IPS-20b (cell line): ENCODE measurements around the gene ZNF816.
"Not testable (repeated sequence)": the region's sequence is repeated elsewhere in the genome, so short reads cannot be mapped to it uniquely, and the experiment has no call there.

Experiments used
- H3K27ac ChIP-seq: one replicate; pipeline ENCODE4 v1.5.1; 2013; ENCODE audit warnings: low read length
- H3K27me3 ChIP-seq: 2 replicates; pipeline ENCODE4 v1.6.1; 2013; ENCODE audit warnings: mild to moderate bottlenecking, low read length, inconsistent platforms; ENCODE audit not compliant: insufficient read depth
- H3K36me3 ChIP-seq: 2 replicates; pipeline ENCODE4 v1.6.1; 2013; ENCODE audit warnings: low read depth, mild to moderate bottlenecking, inconsistent platforms, low read length, moderate library complexity; ENCODE audit not compliant: insufficient read depth
- H3K4me1 ChIP-seq: 2 replicates; pipeline ENCODE4 v1.6.1; 2013; ENCODE audit warnings: mild to moderate bottlenecking, control low read depth, inconsistent platforms, low read length, moderate library complexity; ENCODE audit not compliant: insufficient read depth
- H3K4me3 ChIP-seq: 2 replicates; pipeline ENCODE4 v1.5.1; 2013; ENCODE audit warnings: mild to moderate bottlenecking, low read length, inconsistent platforms
- H3K9ac ChIP-seq: 2 replicates; pipeline ENCODE4 v1.6.1; 2013; ENCODE audit warnings: low read depth, mild to moderate bottlenecking, inconsistent platforms, low read length, moderate library complexity
- H3K9me3 ChIP-seq: 2 replicates; pipeline ENCODE4 v1.6.1; 2013; ENCODE audit warnings: mild to moderate bottlenecking, low read depth, low read length, inconsistent platforms; ENCODE audit not compliant: insufficient read depth

ZNF816 gene

DNA sequence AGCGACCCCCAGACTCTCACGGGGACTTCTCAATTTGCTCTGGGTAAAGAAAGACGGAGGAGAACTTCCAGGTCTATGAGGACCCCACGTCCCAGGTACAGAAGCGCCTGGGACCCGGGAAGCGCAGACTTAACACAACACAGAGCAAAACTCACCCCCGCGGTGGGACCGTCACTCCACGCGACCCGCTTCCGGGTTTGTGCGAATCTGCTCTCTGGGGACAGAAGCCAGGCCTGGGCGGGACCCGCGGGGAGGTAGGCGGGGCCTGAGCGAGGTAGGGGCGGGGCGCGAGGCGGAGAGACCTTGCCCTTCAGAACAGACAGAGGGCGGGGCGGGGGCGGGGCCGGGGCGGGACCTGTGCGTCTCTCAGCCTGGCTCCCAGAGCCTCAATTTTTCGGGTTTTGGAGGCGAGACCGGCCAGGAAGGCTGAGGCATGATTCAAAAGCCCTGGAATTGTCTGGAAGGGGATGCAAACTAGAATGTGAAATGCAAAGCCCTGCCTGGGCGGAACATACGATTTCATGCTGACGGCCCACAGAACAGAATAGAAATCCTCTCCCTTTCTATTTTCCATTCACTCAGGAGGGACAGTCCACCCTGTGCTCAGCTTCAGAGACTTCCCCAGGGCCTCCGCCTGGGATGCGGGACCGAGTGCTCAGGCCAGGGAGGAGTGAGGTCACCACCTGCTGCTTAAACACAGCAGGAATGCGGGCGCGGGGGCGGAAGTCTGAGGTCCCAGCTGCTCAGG, 20.1 kb downstream of the ZNF816 start:
- H3K27me3 ChIP-seq = no peaks in the 10 kb centered on the region
- no peaks in the 10 kb centered on the region for H3K9me3 ChIP-seq
- H3K36me3 ChIP-seq = no peaks in the 10 kb centered on the region
- H3K9ac ChIP-seq = peak overlapping the region; percentile 96
- H3K4me1 ChIP-seq = peaks cover 23% of the 10 kb centered on the region; the same call in 1 of the 2 replicates
- peak overlapping the region; percentile 56 for H3K27ac ChIP-seq
- H3K4me3 ChIP-seq = peak overlapping the region; percentile 99

- peak overlapping the region; percentile 96 for H3K9ac ChIP-seq
- no peak overlapping the region for H3K27ac ChIP-seq
- peak overlapping the region; percentile 99 for H3K4me3 ChIP-seq
- H3K27me3 ChIP-seq = no peaks in the 10 kb centered on the region
- 0 out of 2 replicates have a peak, but pooled peaks cover 3% of the 10 kb centered on the region for H3K36me3 ChIP-seq
- H3K9me3 ChIP-seq = no peaks in the 10 kb centered on the region
- H3K4me1 ChIP-seq = peaks cover 23% of the 10 kb centered on the region; the same call in 1 of the 2 replicates
Measured at GRCh38 chr19:52941941-52942385, 20.7 kb downstream of the ZNF816 start.

GRCh38 chr19:52941523-52941922, 21.2 kb downstream of the ZNF816 start:
- H3K9me3 ChIP-seq, H3K36me3 ChIP-seq, H3K27me3 ChIP-seq, H3K27ac ChIP-seq: not testable (repeated sequence)
- peak overlapping the region; percentile 96; the same call in 1 of the 2 replicates for H3K9ac ChIP-seq
- peak overlapping the region; percentile 99 for H3K4me3 ChIP-seq
- peaks cover 23% of the 10 kb centered on the region; the same call in 1 of the 2 replicates for H3K4me1 ChIP-seq

GRCh38 chr19:52940905-52941304, 21.8 kb downstream of the ZNF816 start:
- not testable (repeated sequence) for H3K4me3 ChIP-seq, H3K27ac ChIP-seq, H3K9me3 ChIP-seq, H3K9ac ChIP-seq, H3K27me3 ChIP-seq
- H3K36me3 ChIP-seq = 0 out of 2 replicates have a peak, but pooled peaks cover 13% of the 10 kb centered on the region
- H3K4me1 ChIP-seq = peaks cover 23% of the 10 kb centered on the region; the same call in 1 of the 2 replicates

DNA sequence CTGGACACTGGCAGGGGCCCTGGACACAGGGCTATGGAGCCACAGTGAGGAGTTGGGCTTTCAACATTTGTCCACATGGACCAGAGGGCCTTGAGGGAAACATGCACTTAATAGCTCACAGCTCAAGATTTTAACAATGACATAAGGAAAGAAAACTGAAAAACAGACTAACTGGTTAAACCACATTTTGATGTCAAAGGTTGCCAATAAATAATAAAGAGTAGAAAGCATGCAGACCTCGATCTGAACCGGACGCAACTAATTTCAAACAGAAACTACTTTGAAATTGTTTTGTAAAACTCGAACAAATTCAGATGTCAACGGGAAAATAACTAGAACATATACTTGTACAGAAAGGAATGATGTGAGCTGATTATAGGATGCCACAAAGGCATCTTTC, 23.9 kb downstream of the ZNF816 start:
- Histone ChIP-seq H3K27ac (no peak overlapping the region), H3K27me3 (no peaks in the 10 kb centered on the region), H3K4me3 (no peak overlapping the region), H3K9ac (no peak overlapping the region), H3K36me3 (0 out of 2 replicates have a peak, but pooled peaks cover 17% of the 10 kb centered on the region), H3K4me1 (peaks cover 4% of the 10 kb centered on the region; the same call in 1 of the 2 replicates), H3K9me3 (no peaks in the 10 kb centered on the region)

DNA sequence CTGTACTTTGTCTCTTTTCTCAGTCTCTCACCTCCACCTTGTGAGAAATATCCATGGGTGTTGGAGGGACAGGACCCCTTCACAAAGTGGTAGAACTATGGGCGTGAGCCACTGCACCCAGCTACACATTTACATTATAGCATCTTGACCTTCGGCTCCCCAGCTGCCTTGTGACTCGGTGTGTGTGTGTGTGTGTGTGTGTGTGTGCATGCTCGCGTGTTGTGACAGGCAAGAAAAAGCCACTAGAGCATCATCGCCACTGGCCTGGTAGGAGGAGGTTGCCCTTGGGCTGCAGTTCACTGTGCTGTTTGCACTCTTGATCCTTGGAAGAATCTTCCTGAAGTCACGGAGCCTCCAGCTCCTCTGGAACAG, 25.7 kb downstream of the ZNF816 start:
- Histone ChIP-seq H3K4me1 (no peaks in the 10 kb centered on the region), H3K27ac (no peak overlapping the region), H3K27me3 (no peaks in the 10 kb centered on the region), H3K36me3 (0 out of 2 replicates have a peak, but pooled peaks cover 17% of the 10 kb centered on the region), H3K9me3 (no peaks in the 10 kb centered on the region), H3K4me3 (no peak overlapping the region), H3K9ac (no peak overlapping the region)

GRCh38 chr19:52936151-52936953, 26.3 kb downstream of the ZNF816 start:
- Histone ChIP-seq H3K27me3 (no peaks in the 10 kb centered on the region), H3K9ac (no peak overlapping the region), H3K9me3 (no peaks in the 10 kb centered on the region), H3K36me3 (0 out of 2 replicates have a peak, but pooled peaks cover 17% of the 10 kb centered on the region), H3K4me1 (no peaks in the 10 kb centered on the region), H3K27ac (no peak overlapping the region), H3K4me3 (no peak overlapping the region)

DNA sequence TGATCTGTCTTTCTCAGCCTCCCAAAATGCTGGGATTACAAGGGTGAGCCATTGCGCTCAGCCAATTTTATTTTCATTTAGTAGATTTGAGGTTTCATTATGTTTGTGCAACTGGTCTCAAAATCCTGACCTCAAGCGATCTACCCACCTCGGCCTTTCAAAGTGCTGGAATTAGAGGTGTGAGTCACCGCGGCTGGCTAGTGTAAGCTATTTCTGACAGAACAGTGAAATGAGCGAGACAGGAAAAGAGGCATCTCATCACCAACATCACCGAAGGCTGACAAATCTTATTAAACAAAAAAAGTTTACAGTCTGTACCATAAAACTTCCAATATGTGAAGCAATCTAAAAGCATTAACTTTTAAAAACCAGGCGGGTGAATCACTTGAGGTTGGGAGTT, 27.2 kb downstream of the ZNF816 start:
- no peaks in the 10 kb centered on the region for H3K27me3 ChIP-seq
- H3K9ac ChIP-seq = no peak overlapping the region
- H3K4me3 ChIP-seq = no peak overlapping the region
- H3K9me3 ChIP-seq = no peaks in the 10 kb centered on the region
- no peaks in the 10 kb centered on the region for H3K4me1 ChIP-seq
- H3K36me3 ChIP-seq = 0 out of 2 replicates have a peak, but pooled peaks cover 17% of the 10 kb centered on the region
- no peak overlapping the region for H3K27ac ChIP-seq

GRCh38 chr19:52924641-52925040, 38.0 kb downstream of the ZNF816 start:
- not testable (repeated sequence) for H3K27ac ChIP-seq, H3K4me3 ChIP-seq, H3K9me3 ChIP-seq, H3K4me1 ChIP-seq, H3K9ac ChIP-seq, H3K27me3 ChIP-seq
- H3K36me3 ChIP-seq = peaks cover 21% of the 10 kb centered on the region

- H3K9me3 ChIP-seq = no peaks in the 10 kb centered on the region
- peaks cover 15% of the 10 kb centered on the region for H3K36me3 ChIP-seq
- H3K4me1 ChIP-seq = no peaks in the 10 kb centered on the region; the same call in 1 of the 2 replicates
- H3K4me3 ChIP-seq = peak overlapping the region; percentile 94
- no peaks in the 10 kb centered on the region for H3K27me3 ChIP-seq
- H3K27ac ChIP-seq = no peak overlapping the region
- H3K9ac ChIP-seq = no peak overlapping the region
Measured at GRCh38 chr19:52923778-52924593, 38.7 kb downstream of the ZNF816 start.
